ENCODE measurements around the gene GINS2.

The GINS2 gene

GRCh38 chr16:85652431-85653221 is 36.1 kb downstream of the GINS2 start:
- no peak for DNase-seq

GRCh38 chr16:85651629-85652430 is 36.9 kb downstream of the GINS2 start:
- no peak for DNase-seq

- no peak for DNase-seq
These were observed 37.7 kb downstream of the GINS2 start for GRCh38 chr16:85650844-85651628.

- DNase-seq: no peak
These were observed 38.5 kb downstream of the GINS2 start for GRCh38 chr16:85650135-85650843.

GRCh38 chr16:85649411-85650134 is 39.2 kb downstream of the GINS2 start:
- no peak for DNase-seq

- no peak for DNase-seq
These were observed 39.9 kb downstream of the GINS2 start for GRCh38 chr16:85648805-85649204.

- DNase-seq: no peak
These were observed 40.6 kb downstream of the GINS2 start for GRCh38 chr16:85648070-85648714.

GRCh38 chr16:85646976-85647375 is 41.8 kb downstream of the GINS2 start:
- DNase-seq: no peak

- DNase-seq: no peak
These were observed 42.3 kb downstream of the GINS2 start for GRCh38 chr16:85646358-85646907.

GRCh38 chr16:85645021-85645589 is 43.6 kb downstream of the GINS2 start:
- no peak for DNase-seq

- no peak for DNase-seq
These were observed 44.6 kb downstream of the GINS2 start for GRCh38 chr16:85644093-85644712.

GRCh38 chr16:85643631-85644030 is 45.1 kb downstream of the GINS2 start:
- no peak for DNase-seq

- DNase-seq: no peak
These were observed 45.9 kb downstream of the GINS2 start for GRCh38 chr16:85642762-85643358.

- DNase-seq: no peak
These were observed 47.0 kb downstream of the GINS2 start for GRCh38 chr16:85641776-85642176.

- no peak for DNase-seq
These were observed 47.4 kb downstream of the GINS2 start for GRCh38 chr16:85641305-85641704.

- DNase-seq: no peak
These were observed 48.2 kb downstream of the GINS2 start for GRCh38 chr16:85640585-85640984.

GRCh38 chr16:85640254-85640558 is 48.5 kb downstream of the GINS2 start:
- no peak for DNase-seq

GRCh38 chr16:85639529-85640253 is 49.1 kb downstream of the GINS2 start:
- no peak for DNase-seq

- no peak for DNase-seq
These were observed 49.9 kb downstream of the GINS2 start for GRCh38 chr16:85638695-85639409.

Measured in effector CD8-positive, alpha-beta T cell (primary cell).